ENCODE results near the gene SPSB3.
A peak's percentile ranks its signal among the peaks of the same experiment; 100 is the strongest.

The SPSB3 gene

DNA sequence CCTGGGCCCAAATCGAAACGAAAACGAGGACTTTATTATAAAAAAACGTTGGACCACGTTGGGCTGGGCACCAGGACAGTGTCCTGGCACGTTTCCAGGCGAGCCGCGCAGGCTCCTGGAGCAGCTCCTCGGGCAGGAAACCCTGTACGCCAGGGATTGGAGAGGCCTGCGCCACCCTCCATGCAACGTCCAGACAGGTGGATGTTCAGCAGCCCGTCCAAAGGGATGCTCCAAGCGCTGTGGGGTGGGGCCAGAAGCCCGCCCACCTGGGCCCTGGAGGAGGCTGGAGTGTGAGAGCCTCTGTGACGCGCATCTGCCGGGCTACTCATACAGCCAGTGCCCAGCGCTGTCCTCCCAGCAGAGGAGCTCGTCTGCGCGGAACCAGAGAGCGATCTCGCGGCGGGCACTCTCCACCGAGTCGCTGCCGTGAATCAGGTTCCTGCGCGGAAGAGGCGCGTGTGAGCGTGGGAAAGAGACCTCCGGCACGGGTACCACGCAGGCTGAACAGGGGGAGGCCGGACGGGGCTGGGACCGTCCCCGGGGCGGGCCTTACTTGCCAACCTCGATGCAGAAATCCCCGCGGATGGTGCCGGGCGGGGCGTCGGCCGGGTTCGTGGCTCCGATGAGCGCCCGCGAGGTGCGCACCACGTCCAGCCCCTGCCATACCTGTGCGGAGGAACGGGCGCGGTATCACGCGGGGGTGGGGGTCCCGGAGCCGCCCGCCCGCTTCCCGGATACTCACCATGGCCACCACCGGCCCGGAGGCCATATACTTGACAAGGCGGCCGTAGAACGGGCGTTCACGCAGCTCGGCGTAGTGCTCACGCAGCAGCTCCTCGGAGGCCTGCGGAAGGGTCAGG, 11.8 kb downstream of the SPSB3 start:
- peaks cover 7 to 45% (median 40%) of the 10 kb centered on the region in 5 donors for H3K4me1 ChIP-seq (ENCODE audit: control insufficient read depth in 5 of 5, insufficient read depth in 5 of 5, low read length in 5 of 5)
- H3K9me3 ChIP-seq (ENCODE audit: control insufficient read depth in 5 of 5, low read length in 5 of 5), result no peaks in the 10 kb centered on the region
- H3K36me3 ChIP-seq (ENCODE audit: control insufficient read depth in 5 of 5, insufficient read depth in 5 of 5, low read length in 5 of 5), result peaks cover 0 to 45% (median 38%) of the 10 kb centered on the region in 5 donors
- peak overlapping the region; percentile 62 for H3K27ac ChIP-seq (ENCODE audit: low read depth, low read length)
- H3K27me3 ChIP-seq (ENCODE audit: control insufficient read depth in 5 of 5, insufficient read depth in 4 of 5, low read length in 5 of 5), result no peaks in the 10 kb centered on the region
- peak overlapping the region in 3 of 5 donors; percentile 45 to 75 (median 66) for H3K9ac ChIP-seq (ENCODE audit: low read length in 5 of 5)
- H3K4me3 ChIP-seq (ENCODE audit: low read depth in 1 of 5, low read length in 5 of 5), result peak overlapping the region in 4 of 5 donors; percentile 73 to 96 (median 90)

GRCh38 chr16:1769402-1770300, 12.7 kb downstream of the SPSB3 start:
- Histone ChIP-seq H3K4me1 (ENCODE audit: control insufficient read depth in 5 of 5, insufficient read depth in 5 of 5, low read length in 5 of 5) (peaks cover 7 to 40% (median 36%) of the 10 kb centered on the region in 5 donors), H3K9me3 (ENCODE audit: control insufficient read depth in 5 of 5, low read length in 5 of 5) (no peaks in the 10 kb centered on the region), H3K4me3 (ENCODE audit: low read depth in 1 of 5, low read length in 5 of 5) (peak overlapping the region in 3 of 5 donors; percentile 89 to 96 (median 91)), H3K27ac (ENCODE audit: low read depth, low read length) (peak overlapping the region; percentile 62), H3K36me3 (ENCODE audit: control insufficient read depth in 5 of 5, insufficient read depth in 5 of 5, low read length in 5 of 5) (peaks cover 0 to 47% (median 42%) of the 10 kb centered on the region in 5 donors), H3K9ac (ENCODE audit: low read length in 5 of 5) (no peak overlapping the region), H3K27me3 (ENCODE audit: control insufficient read depth in 5 of 5, insufficient read depth in 4 of 5, low read length in 5 of 5) (no peaks in the 10 kb centered on the region)

- no peaks in the 10 kb centered on the region for H3K27me3 ChIP-seq (ENCODE audit: control insufficient read depth in 5 of 5, insufficient read depth in 4 of 5, low read length in 5 of 5)
- peaks cover 5 to 33% (median 28%) of the 10 kb centered on the region in 5 donors for H3K4me1 ChIP-seq (ENCODE audit: control insufficient read depth in 5 of 5, insufficient read depth in 5 of 5, low read length in 5 of 5)
- no peak overlapping the region for H3K9ac ChIP-seq (ENCODE audit: low read length in 5 of 5)
- no peak overlapping the region for H3K4me3 ChIP-seq (ENCODE audit: low read depth in 1 of 5, low read length in 5 of 5)
- no peaks in the 10 kb centered on the region for H3K9me3 ChIP-seq (ENCODE audit: control insufficient read depth in 5 of 5, low read length in 5 of 5)
- H3K27ac ChIP-seq (ENCODE audit: low read depth, low read length), result no peak overlapping the region
- peaks cover 0 to 54% (median 49%) of the 10 kb centered on the region in 5 donors for H3K36me3 ChIP-seq (ENCODE audit: control insufficient read depth in 5 of 5, insufficient read depth in 5 of 5, low read length in 5 of 5)
Observed at GRCh38 chr16:1768767-1769401, 13.5 kb downstream of the SPSB3 start.

- peaks cover 0 to 58% (median 53%) of the 10 kb centered on the region in 5 donors for H3K36me3 ChIP-seq (ENCODE audit: control insufficient read depth in 5 of 5, insufficient read depth in 5 of 5, low read length in 5 of 5)
Observed at GRCh38 chr16:1768061-1768766, 14.2 kb downstream of the SPSB3 start.

DNA sequence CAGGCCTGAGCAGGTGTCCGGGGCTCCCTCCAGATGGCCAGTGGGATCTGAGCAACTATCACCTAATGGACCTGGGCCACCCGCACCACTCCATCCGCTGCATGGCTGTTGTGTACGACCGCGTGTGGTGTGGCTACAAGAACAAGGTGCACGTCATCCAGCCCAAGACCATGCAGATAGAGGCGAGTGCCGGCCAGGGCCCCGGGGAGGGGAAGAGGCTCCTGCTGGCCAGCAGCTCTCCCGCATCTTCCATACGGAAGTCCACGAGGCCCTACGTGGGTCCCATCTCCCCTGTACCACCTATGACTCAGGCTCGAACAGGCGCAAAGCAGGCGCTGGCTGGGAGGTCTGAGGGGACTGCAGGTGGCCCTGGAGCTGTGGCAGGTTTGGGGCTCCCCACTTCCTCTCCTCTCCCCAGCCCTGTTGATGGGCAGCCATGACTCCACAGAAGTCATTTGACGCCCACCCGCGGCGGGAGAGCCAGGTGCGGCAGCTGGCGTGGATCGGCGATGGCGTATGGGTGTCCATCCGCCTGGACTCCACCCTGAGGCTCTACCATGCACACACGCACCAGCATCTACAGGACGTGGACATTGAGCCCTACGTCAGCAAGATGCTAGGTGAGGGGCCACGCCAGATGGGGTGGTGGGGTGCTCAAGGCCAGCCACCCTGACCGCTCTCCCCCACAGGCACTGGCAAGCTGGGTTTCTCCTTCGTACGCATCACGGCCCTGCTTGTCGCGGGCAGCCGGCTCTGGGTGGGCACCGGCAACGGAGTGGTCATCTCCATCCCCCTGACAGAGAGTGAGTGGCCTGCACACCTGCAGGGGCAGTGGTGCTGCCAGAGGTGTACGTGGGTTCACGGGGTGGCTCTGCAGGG, 15.0 kb downstream of the SPSB3 start:
- Histone ChIP-seq H3K4me1 (ENCODE audit: control insufficient read depth in 5 of 5, insufficient read depth in 5 of 5, low read length in 5 of 5) (peaks cover 3 to 21% (median 21%) of the 10 kb centered on the region in 5 donors), H3K9ac (ENCODE audit: low read length in 5 of 5) (no peak overlapping the region), H3K4me3 (ENCODE audit: low read depth in 1 of 5, low read length in 5 of 5) (no peak overlapping the region), H3K27ac (ENCODE audit: low read depth, low read length) (no peak overlapping the region), H3K27me3 (ENCODE audit: control insufficient read depth in 5 of 5, insufficient read depth in 4 of 5, low read length in 5 of 5) (no peaks in the 10 kb centered on the region), H3K9me3 (ENCODE audit: control insufficient read depth in 5 of 5, low read length in 5 of 5) (no peaks in the 10 kb centered on the region), H3K36me3 (ENCODE audit: control insufficient read depth in 5 of 5, insufficient read depth in 5 of 5, low read length in 5 of 5) (peaks cover 0 to 67% (median 62%) of the 10 kb centered on the region in 5 donors)

More at GRCh38 chr16:1768061-1768766, 14.2 kb downstream of the SPSB3 start:
- Histone ChIP-seq H3K9me3 (ENCODE audit: control insufficient read depth in 5 of 5, low read length in 5 of 5) (no peaks in the 10 kb centered on the region), H3K4me3 (ENCODE audit: low read depth in 1 of 5, low read length in 5 of 5) (no peak overlapping the region), H3K27ac (ENCODE audit: low read depth, low read length) (no peak overlapping the region), H3K4me1 (ENCODE audit: control insufficient read depth in 5 of 5, insufficient read depth in 5 of 5, low read length in 5 of 5) (peaks cover 3 to 26% (median 23%) of the 10 kb centered on the region in 5 donors), H3K27me3 (ENCODE audit: control insufficient read depth in 5 of 5, insufficient read depth in 4 of 5, low read length in 5 of 5) (no peaks in the 10 kb centered on the region), H3K9ac (ENCODE audit: low read length in 5 of 5) (no peak overlapping the region)

DNA sequence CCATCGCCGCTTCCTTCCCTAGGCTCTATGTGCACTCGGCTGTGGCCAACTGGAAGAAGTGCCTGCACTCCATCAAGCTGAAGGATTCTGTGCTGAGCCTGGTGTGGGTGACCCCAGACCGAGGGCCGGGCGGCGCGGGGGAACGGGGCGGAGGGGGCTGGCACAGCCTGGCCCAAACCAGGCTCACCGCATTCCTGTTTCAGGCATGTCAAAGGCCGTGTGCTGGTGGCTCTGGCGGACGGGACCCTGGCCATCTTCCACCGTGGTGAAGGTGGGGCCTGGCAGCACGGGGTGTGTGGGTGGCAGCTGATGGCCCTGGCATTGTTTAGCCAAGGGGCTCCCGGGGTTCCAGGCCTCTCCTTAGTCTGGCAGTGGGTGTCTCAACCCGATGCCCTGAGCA, 15.7 kb downstream of the SPSB3 start:
- Histone ChIP-seq H3K9ac (ENCODE audit: low read length in 5 of 5) (no peak overlapping the region), H3K27ac (ENCODE audit: low read depth, low read length) (no peak overlapping the region), H3K36me3 (ENCODE audit: control insufficient read depth in 5 of 5, insufficient read depth in 5 of 5, low read length in 5 of 5) (peaks cover 0 to 74% (median 68%) of the 10 kb centered on the region in 5 donors), H3K4me3 (ENCODE audit: low read depth in 1 of 5, low read length in 5 of 5) (no peak overlapping the region), H3K9me3 (ENCODE audit: control insufficient read depth in 5 of 5, low read length in 5 of 5) (no peaks in the 10 kb centered on the region), H3K4me1 (ENCODE audit: control insufficient read depth in 5 of 5, insufficient read depth in 5 of 5, low read length in 5 of 5) (peaks cover 0 to 15% (median 14%) of the 10 kb centered on the region in 5 donors), H3K27me3 (ENCODE audit: control insufficient read depth in 5 of 5, insufficient read depth in 4 of 5, low read length in 5 of 5) (no peaks in the 10 kb centered on the region)

- no peaks in the 10 kb centered on the region for H3K9me3 ChIP-seq (ENCODE audit: control insufficient read depth in 5 of 5, low read length in 5 of 5)
- no peak overlapping the region for H3K27ac ChIP-seq (ENCODE audit: low read depth, low read length)
- peaks cover 0 to 78% (median 71%) of the 10 kb centered on the region in 5 donors for H3K36me3 ChIP-seq (ENCODE audit: control insufficient read depth in 5 of 5, insufficient read depth in 5 of 5, low read length in 5 of 5)
- no peak overlapping the region for H3K4me3 ChIP-seq (ENCODE audit: low read depth in 1 of 5, low read length in 5 of 5)
- no peaks in the 10 kb centered on the region for H3K27me3 ChIP-seq (ENCODE audit: control insufficient read depth in 5 of 5, insufficient read depth in 4 of 5, low read length in 5 of 5)
- H3K9ac ChIP-seq (ENCODE audit: low read length in 5 of 5), result no peak overlapping the region
- peaks cover 0 to 14% (median 14%) of the 10 kb centered on the region in 5 donors for H3K4me1 ChIP-seq (ENCODE audit: control insufficient read depth in 5 of 5, insufficient read depth in 5 of 5, low read length in 5 of 5)
Observed at GRCh38 chr16:1766231-1766630, 16.1 kb downstream of the SPSB3 start.

- Histone ChIP-seq H3K27ac (ENCODE audit: low read depth, low read length) (no peak overlapping the region), H3K9me3 (ENCODE audit: control insufficient read depth in 5 of 5, low read length in 5 of 5) (no peaks in the 10 kb centered on the region), H3K4me1 (ENCODE audit: control insufficient read depth in 5 of 5, insufficient read depth in 5 of 5, low read length in 5 of 5) (peaks cover 0 to 13% (median 12%) of the 10 kb centered on the region in 5 donors), H3K27me3 (ENCODE audit: control insufficient read depth in 5 of 5, insufficient read depth in 4 of 5, low read length in 5 of 5) (no peaks in the 10 kb centered on the region), H3K36me3 (ENCODE audit: control insufficient read depth in 5 of 5, insufficient read depth in 5 of 5, low read length in 5 of 5) (peaks cover 0 to 82% (median 75%) of the 10 kb centered on the region in 5 donors), H3K9ac (ENCODE audit: low read length in 5 of 5) (no peak overlapping the region), H3K4me3 (ENCODE audit: low read depth in 1 of 5, low read length in 5 of 5) (no peak overlapping the region)
Observed at GRCh38 chr16:1765826-1766225, 16.5 kb downstream of the SPSB3 start.
